Measurements from ENCODE around the gene BNIP1. TPM values are rescaled to one million over a fixed set of nuclear protein-coding genes. Genes with fewer than 3 reads are reported as not detected.

BNIP1 gene
- total and polyA plus RNA-seq, 4 donors = 17.5 to 20.5 (median 19.6) TPM

Other genes with a start within 250 kb of the BNIP1 start
- gene RPL26L1, start 185.1 kb upstream of the BNIP1 start, total RNA-seq = 10 to 100 TPM; 25.6 to 52.6 TPM
- gene RPL26L1, start 185.1 kb upstream of the BNIP1 start, polyA plus RNA-seq (ENCODE audit: insufficient read length in 2 of 2) = 10 to 100 TPM; 66.0 to 67.9 TPM
- gene ATP6V0E1, start 160.8 kb upstream of the BNIP1 start, total RNA-seq = 100 to 1,000 TPM; 140 to 198 TPM
- 100 to 1,000 TPM; 127 TPM for gene ATP6V0E1, start 160.8 kb upstream of the BNIP1 start, polyA plus RNA-seq (ENCODE audit: insufficient read length in 2 of 2)
- 10 to 100 TPM; 32.5 to 36.6 TPM for gene CREBRF, start 88.2 kb upstream of the BNIP1 start, total RNA-seq
- 10 to 100 TPM in 1 of 2 donors, 1 to 10 TPM in 1; 8.7 to 11.1 TPM for gene CREBRF, start 88.2 kb upstream of the BNIP1 start, polyA plus RNA-seq (ENCODE audit: insufficient read length in 2 of 2)
- not detected for gene NKX2-5, start 90.7 kb downstream of the BNIP1 start, total RNA-seq
- not detected for gene NKX2-5, start 90.7 kb downstream of the BNIP1 start, polyA plus RNA-seq (ENCODE audit: insufficient read length in 2 of 2)
- 1 to 10 TPM in 1 of 2 donors, under 1 TPM in 1; 0.79 to 2.2 TPM for gene STC2, start 183.9 kb downstream of the BNIP1 start, total RNA-seq
- 1 to 10 TPM; 1.4 to 2.2 TPM for gene STC2, start 183.9 kb downstream of the BNIP1 start, polyA plus RNA-seq (ENCODE audit: insufficient read length in 2 of 2)

All from spinal cord (tissue), 4 donors.